Thoracic aorta (tissue), 2 donors: Measurements from ENCODE around the gene BCAN. TPM values are rescaled to one million over a fixed set of nuclear protein-coding genes. Genes with fewer than 3 reads are reported as not detected.

Source experiments
- ATAC-seq: fragments of 150-250 bp; one replicate; pipeline ENCODE4 v1.8.0; 2017; ENCODE audit warnings: low read depth; ENCODE audit not compliant: insufficient number of reproducible peaks, low FRiP score
- DNase-seq: peaks from one replicate; pipeline ENCODE4 v3.0.0-alpha.2; 2020; ENCODE audit warnings: low spot score
- H3K27ac ChIP-seq, 2 donors: fragments of 200-600 bp; sonication (generic); 1 replicate in 1 of 2; 2 replicates in 1 of 2; pipeline ENCODE4 v1.5.1; 2016; ENCODE audit warnings: mild to moderate bottlenecking in 2 of 2, moderate library complexity in 2 of 2
- H3K27me3 ChIP-seq: fragments of 200-600 bp; sonication (generic); replicated peaks from 2 replicates; pipeline ENCODE4 v1.6.0; 2016; ENCODE audit warnings: mild to moderate bottlenecking; ENCODE audit not compliant: insufficient read depth
- H3K36me3 ChIP-seq: fragments of 200-600 bp; sonication (generic); one replicate; pipeline ENCODE4 v1.5.1; 2016
- H3K4me1 ChIP-seq, 2 donors: fragments of 200-600 bp; sonication (generic); 1 replicate in 1 of 2; 2 replicates in 1 of 2; pipeline versions ENCODE4 v1.5.1 to v1.6.0; 2016; ENCODE audit warnings: low read depth in 2 of 2, mild to moderate bottlenecking in 1 of 2; ENCODE audit not compliant: control insufficient read depth in 1 of 2
- H3K4me3 ChIP-seq: fragments of 200-600 bp; sonication (generic); 2 replicates; pipeline ENCODE4 v1.5.1; 2016; ENCODE audit warnings: mild to moderate bottlenecking
- H3K9me3 ChIP-seq: fragments of 200-600 bp; sonication (generic); 2 replicates; pipeline ENCODE4 v1.5.1; 2016
- total RNA-seq, 2 donors: library from RNA; depleted of rRNA; stranded (reverse); fragments of >200 nt; gene quantifications; one replicate each; pipeline versions ENCODE4 v1.1.0 to v1.2.3, GENCODE V29; 2016
- TF ChIP-seq, protein P1 (sequence below): fragments of 200-600 bp; sonication (generic); IDR thresholded peaks from one replicate; pipeline ENCODE4 v1.5.1; 2019; ENCODE audit warnings: antibody characterized with exemption

The BCAN gene
- total RNA-seq, 2 donors from 2014 or later, result 0.54 to 0.99 TPM

DNA sequence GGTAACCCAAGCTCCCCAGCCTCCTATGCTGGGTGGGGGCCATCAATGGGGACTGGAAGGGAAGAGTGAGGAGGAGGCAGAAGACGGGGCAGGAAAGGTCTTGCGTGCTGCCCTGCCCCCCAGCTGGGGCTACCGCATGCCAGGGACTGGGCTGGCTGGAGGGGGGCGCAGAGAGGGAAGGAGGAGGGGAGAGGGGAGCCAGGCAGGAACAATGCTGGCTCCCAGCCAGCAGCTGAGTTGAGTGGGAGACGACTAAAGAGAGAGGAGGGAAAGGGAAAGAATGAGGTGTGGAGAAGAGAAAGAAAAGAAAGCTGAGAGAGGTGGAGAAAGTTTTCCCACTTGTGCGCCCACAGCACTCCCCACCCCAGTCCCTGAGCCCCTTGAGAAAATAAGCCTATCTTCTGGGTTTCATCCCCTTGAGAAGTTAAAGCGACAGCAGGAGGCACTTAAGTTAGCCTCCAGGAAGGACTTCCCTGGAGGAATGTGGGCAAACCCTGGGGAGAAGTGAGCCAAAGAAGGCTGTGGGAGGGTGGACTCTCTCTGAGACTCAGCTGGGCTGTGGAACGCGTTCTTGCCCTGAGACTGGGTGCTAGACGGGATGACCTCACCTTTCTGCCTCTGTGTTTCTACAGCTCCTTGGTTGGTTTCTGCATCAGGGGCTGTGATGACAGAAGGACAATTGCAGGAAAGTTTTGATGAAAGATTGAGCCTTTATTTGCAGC, 48.2 kb downstream of the BCAN start:
- H3K27me3 ChIP-seq, result peaks cover 10% of the 10 kb centered on the region
- H3K27ac ChIP-seq, result no peak overlapping the region
- H3K9me3 ChIP-seq, result no peaks in the 10 kb centered on the region
- TF ChIP-seq, protein P1, sequence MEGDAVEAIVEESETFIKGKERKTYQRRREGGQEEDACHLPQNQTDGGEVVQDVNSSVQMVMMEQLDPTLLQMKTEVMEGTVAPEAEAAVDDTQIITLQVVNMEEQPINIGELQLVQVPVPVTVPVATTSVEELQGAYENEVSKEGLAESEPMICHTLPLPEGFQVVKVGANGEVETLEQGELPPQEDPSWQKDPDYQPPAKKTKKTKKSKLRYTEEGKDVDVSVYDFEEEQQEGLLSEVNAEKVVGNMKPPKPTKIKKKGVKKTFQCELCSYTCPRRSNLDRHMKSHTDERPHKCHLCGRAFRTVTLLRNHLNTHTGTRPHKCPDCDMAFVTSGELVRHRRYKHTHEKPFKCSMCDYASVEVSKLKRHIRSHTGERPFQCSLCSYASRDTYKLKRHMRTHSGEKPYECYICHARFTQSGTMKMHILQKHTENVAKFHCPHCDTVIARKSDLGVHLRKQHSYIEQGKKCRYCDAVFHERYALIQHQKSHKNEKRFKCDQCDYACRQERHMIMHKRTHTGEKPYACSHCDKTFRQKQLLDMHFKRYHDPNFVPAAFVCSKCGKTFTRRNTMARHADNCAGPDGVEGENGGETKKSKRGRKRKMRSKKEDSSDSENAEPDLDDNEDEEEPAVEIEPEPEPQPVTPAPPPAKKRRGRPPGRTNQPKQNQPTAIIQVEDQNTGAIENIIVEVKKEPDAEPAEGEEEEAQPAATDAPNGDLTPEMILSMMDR, result no peak
- H3K4me3 ChIP-seq, result no peak overlapping the region
- no peak for ATAC-seq
- H3K4me1 ChIP-seq, result peaks cover 0 to 4% of the 10 kb centered on the region in 2 donors
- DNase-seq, result no peak
- H3K36me3 ChIP-seq, result no peaks in the 10 kb centered on the region

DNA sequence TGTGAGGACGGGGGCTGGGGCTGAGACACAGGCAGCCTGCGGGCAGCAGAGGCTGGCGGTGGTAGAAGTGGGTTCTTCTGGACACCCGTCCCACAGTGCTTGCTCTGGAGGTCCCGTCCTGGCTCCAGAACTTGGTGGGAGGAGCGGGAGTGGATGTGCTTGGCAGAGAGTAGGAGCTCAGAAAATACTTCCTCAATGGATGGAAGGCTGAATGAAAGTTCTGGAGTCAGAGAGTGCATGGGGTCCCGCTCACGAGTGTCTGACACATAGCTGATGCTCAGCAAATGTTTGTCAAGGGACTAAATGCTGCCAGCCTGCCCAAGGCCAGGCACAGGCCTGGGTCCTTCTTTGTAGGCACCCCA, 48.7 kb downstream of the BCAN start:
- ATAC-seq, result no peak
- peaks cover 10% of the 10 kb centered on the region for H3K27me3 ChIP-seq

DNA sequence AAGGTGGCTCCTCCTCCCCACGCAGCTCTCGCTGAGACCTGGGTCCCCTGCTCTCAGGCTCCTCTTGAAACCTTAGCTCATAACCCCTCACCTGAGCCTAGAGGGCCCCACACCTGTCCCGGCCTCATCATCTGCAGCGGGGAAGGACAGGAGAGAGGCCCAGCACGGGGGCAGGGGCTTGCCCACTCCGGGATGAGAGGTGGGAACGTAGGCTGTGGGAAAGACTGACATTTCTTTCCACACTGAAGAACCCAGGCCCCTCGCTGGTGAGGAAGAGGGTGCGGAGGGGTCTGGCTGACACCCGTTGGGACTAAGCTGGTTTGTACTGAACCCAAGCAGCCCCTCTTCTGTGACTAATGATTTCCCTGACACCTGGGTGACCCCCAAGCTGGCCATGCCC, 49.3 kb downstream of the BCAN start:
- Histone ChIP-seq H3K36me3 (no peaks in the 10 kb centered on the region), H3K4me1 (peaks cover 0 to 4% of the 10 kb centered on the region in 2 donors), H3K27ac (no peak overlapping the region), H3K27me3 (peaks cover 10% of the 10 kb centered on the region), H3K9me3 (no peaks in the 10 kb centered on the region), H3K4me3 (no peak overlapping the region)
- DNase-seq (no peak), ATAC-seq (no peak)
- TF ChIP-seq, protein P1, result no peak

More for the DNA sequence above, 48.7 kb downstream of the BCAN start:
- no peak overlapping the region for H3K4me3 ChIP-seq
- H3K36me3 ChIP-seq, result no peaks in the 10 kb centered on the region
- no peaks in the 10 kb centered on the region for H3K9me3 ChIP-seq
- no peak overlapping the region for H3K27ac ChIP-seq
- H3K4me1 ChIP-seq, result peaks cover 0 to 4% of the 10 kb centered on the region in 2 donors
- TF ChIP-seq, protein P1, result no peak
- DNase-seq, result no peak

DNA sequence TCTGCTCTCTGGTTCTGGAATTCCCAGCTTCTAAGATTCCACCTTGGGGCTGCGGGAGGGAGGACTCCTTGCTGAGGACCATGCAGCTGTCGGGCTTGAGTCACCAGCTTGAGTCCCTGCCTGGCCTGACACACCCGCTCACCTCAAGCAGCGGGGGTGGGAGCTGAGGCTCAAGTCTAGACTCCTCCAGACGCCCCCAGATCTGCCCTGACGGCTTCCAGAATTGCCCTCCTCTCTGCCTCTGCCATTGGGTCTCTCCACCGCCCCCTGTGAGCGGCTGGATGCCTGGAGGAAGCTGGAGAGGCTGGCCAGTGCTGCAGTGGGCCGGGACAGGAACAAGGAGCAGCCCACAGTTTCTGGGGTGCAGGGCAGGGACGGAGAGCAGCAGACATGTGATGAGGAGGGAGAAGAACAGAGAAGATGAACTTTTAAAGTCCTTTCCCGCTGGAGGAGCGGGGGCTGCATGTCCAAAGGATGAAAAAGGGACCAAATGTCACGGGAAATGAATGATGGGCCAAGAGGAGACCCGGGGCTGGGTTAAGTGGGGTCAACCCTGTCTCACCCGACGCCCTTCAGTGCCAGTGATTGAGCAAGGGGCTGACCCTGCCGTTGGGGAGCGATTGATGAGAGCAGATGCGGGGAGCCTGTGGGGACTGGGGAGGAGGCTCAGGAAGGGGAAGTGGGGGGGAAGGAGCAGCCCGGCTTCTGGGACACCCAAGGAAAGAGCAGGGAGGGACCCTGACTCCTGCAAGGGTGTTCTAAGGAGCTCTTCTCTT, 49.9 kb downstream of the BCAN start:
- peaks cover 10% of the 10 kb centered on the region for H3K27me3 ChIP-seq
- no peak for ATAC-seq

DNA sequence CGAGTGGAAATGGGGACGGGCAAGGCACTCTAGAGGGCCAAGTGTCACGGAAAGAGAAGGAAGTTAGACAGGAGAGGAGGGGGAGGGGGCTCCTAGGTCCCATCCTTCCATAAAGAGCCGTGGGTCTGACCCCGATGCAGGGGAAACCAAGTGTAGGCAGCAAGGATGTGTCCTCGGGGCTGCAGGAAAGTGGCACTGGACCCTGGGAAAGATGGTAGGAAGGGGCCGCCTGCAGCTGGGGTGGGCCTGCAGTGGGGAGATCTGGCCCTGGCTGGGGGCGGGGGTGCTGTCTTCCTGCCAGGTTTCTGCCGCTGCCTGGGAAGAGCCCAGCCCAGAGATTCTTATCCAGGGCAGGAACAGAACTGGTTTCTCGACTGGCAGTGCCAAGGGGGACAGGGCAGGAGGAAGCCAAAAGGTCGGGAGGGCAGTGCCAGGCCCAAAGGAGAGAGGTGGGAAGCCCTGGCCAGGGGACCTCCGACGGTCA, 50.6 kb downstream of the BCAN start:
- Histone ChIP-seq H3K27ac (no peak overlapping the region), H3K4me1 (peaks cover 0 to 4% of the 10 kb centered on the region in 2 donors), H3K9me3 (no peaks in the 10 kb centered on the region), H3K4me3 (no peak overlapping the region), H3K36me3 (no peaks in the 10 kb centered on the region), H3K27me3 (peaks cover 10% of the 10 kb centered on the region)
- DNase-seq, result no peak
- no peak for ATAC-seq
- TF ChIP-seq, protein P1, result no peak

More for the DNA sequence above, 49.9 kb downstream of the BCAN start:
- TF ChIP-seq, protein P1, result no peak
- no peak for DNase-seq
- no peak overlapping the region for H3K4me3 ChIP-seq
- H3K4me1 ChIP-seq, result peaks cover 0 to 4% of the 10 kb centered on the region in 2 donors
- no peaks in the 10 kb centered on the region for H3K36me3 ChIP-seq
- no peaks in the 10 kb centered on the region for H3K9me3 ChIP-seq
- no peak overlapping the region for H3K27ac ChIP-seq
